Activated T-cell treated with anti-CD3 and anti-CD28 coated beads, Interleukin-2, amount 50 U/mL, for 4 hours (primary cell): ENCODE measurements around the gene JARID2. TPM values are rescaled to one million over a fixed set of nuclear protein-coding genes. Genes with fewer than 3 reads are reported as not detected.

ENCODE experiments used
- ATAC-seq, 2 donors: fragments of 200-7000 bp; cut with Tn5 transposase; one replicate each; pipeline ENCODE4 v1.10.0; 2021
- DNase-seq: peaks from one replicate; pipeline ENCODE4 v3.0.0-alpha.2; 2020
- H3K27me3 Mint-ChIP-seq: one replicate; pipeline ENCODE4 v1.8.0; 2021; ENCODE audit warnings: low read depth, mixed read lengths
- H3K36me3 Mint-ChIP-seq: one replicate; pipeline ENCODE4 v1.8.0; 2022; ENCODE audit warnings: mixed read lengths; ENCODE audit not compliant: insufficient read depth
- H3K4me1 Mint-ChIP-seq: one replicate; pipeline ENCODE4 v1.8.0; 2021; ENCODE audit warnings: low read depth, mixed read lengths
- H3K4me3 Mint-ChIP-seq: one replicate; pipeline ENCODE4 v1.8.0; 2021; ENCODE audit warnings: mild to moderate bottlenecking, moderate library complexity, mixed read lengths
- H3K9me3 Mint-ChIP-seq: one replicate; pipeline ENCODE4 v1.8.0; 2021; ENCODE audit warnings: mixed read lengths
- total RNA-seq, 3 donors: library from RNA; stranded (reverse); gene quantifications; one replicate each; pipeline ENCODE4 v1.2.1, GENCODE V29; 2021

Gene JARID2
- total RNA-seq, 3 donors from 2014 or later: 32.6 to 43.6 (median 37.2) TPM

DNA sequence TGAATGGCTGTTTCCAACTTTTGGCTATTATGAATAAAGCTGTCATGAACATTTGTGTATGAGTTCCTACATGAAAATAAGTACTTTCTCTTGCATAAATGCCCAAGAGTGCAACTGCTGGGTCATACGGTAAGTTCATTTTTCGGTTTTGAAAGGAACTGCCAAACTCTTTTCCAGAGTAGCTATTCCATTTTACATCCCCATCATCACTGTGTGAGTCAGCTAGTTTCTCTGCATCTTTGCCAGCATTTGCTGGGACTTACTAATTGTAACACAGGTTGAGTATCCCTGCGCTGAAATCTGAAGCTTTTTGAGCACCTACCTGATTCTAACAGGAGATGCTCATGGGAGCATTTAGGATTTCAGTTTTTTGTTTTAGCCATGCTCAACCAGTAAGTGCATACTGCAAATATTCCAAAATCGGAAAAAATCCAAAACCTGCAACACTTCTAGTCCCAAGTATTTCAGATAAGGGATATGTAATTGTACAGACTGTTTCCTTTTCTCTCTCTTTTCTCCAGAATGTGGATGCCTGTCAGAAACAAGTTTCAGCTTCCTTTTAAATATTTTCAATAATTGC lies 298.5 kb downstream of the JARID2 start:
- Mint-ChIP-seq H3K9me3 (peaks cover 9% of the 10 kb centered on the region), H3K36me3 (peaks cover 8% of the 10 kb centered on the region), H3K4me3 (no peak overlapping the region), H3K27me3 (no peaks in the 10 kb centered on the region), H3K4me1 (peaks cover 4% of the 10 kb centered on the region)
- no peak for DNase-seq
- ATAC-seq: no peak

- Mint-ChIP-seq H3K9me3 (peaks cover 9% of the 10 kb centered on the region), H3K4me1 (peaks cover 7% of the 10 kb centered on the region), H3K4me3 (no peak overlapping the region), H3K27me3 (no peaks in the 10 kb centered on the region), H3K36me3 (peaks cover 6% of the 10 kb centered on the region)
- no peak for ATAC-seq
- no peak for DNase-seq
Measured at GRCh38 chr6:15546591-15546990, 300.7 kb downstream of the JARID2 start.

DNA sequence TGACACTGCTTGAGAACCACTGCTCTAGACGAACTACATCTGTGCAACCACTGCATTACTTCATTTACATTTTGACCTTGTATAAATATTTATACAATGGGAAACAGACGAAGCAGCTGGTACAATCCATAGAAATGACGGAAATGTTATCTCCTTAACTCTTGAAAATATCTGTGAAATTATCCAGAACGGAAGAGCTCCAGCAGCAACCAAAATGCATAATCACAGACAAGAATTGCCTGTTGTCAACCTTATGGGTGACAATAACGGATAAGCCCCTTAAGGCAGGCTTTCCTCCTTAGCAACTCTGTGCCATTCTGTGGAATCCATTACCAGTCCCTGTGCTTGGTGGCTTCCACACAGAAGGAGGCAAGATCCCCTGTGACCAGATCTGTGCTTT lies 301.5 kb downstream of the JARID2 start:
- ATAC-seq: no peak
- no peak for DNase-seq
- H3K9me3 Mint-ChIP-seq: peaks cover 9% of the 10 kb centered on the region
- no peak overlapping the region for H3K4me3 Mint-ChIP-seq
- peaks cover 13% of the 10 kb centered on the region for H3K4me1 Mint-ChIP-seq
- no peaks in the 10 kb centered on the region for H3K27me3 Mint-ChIP-seq
- peaks cover 12% of the 10 kb centered on the region for H3K36me3 Mint-ChIP-seq

- peaks cover 11% of the 10 kb centered on the region for H3K36me3 Mint-ChIP-seq
- H3K9me3 Mint-ChIP-seq: peaks cover under 1% of the 10 kb centered on the region
- DNase-seq: no peak
- ATAC-seq: no peak
- H3K4me3 Mint-ChIP-seq: no peak overlapping the region
- H3K4me1 Mint-ChIP-seq: peaks cover 18% of the 10 kb centered on the region
- no peaks in the 10 kb centered on the region for H3K27me3 Mint-ChIP-seq
Measured at GRCh38 chr6:15549371-15549770, 303.5 kb downstream of the JARID2 start.

- peaks cover 12% of the 10 kb centered on the region for H3K36me3 Mint-ChIP-seq
- H3K9me3 Mint-ChIP-seq: no peaks in the 10 kb centered on the region
- no peaks in the 10 kb centered on the region for H3K27me3 Mint-ChIP-seq
- DNase-seq (no peak), ATAC-seq (no peak)
- no peak overlapping the region for H3K4me3 Mint-ChIP-seq
- H3K4me1 Mint-ChIP-seq: peaks cover 22% of the 10 kb centered on the region
Measured at GRCh38 chr6:15550546-15551123, 304.8 kb downstream of the JARID2 start.

GRCh38 chr6:15551262-15551661 lies 305.4 kb downstream of the JARID2 start:
- H3K9me3 Mint-ChIP-seq: no peaks in the 10 kb centered on the region
- peaks cover 12% of the 10 kb centered on the region for H3K36me3 Mint-ChIP-seq
- no peak for ATAC-seq
- no peak for DNase-seq
- no peaks in the 10 kb centered on the region for H3K27me3 Mint-ChIP-seq
- H3K4me3 Mint-ChIP-seq: no peak overlapping the region
- peaks cover 22% of the 10 kb centered on the region for H3K4me1 Mint-ChIP-seq

- peaks cover 12% of the 10 kb centered on the region for H3K36me3 Mint-ChIP-seq
- H3K27me3 Mint-ChIP-seq: no peaks in the 10 kb centered on the region
- H3K4me1 Mint-ChIP-seq: peaks cover 22% of the 10 kb centered on the region
- DNase-seq (no peak), ATAC-seq (no peak)
- H3K9me3 Mint-ChIP-seq: no peaks in the 10 kb centered on the region
- H3K4me3 Mint-ChIP-seq: no peak overlapping the region
Measured at GRCh38 chr6:15551798-15552197, 305.9 kb downstream of the JARID2 start.

DNA sequence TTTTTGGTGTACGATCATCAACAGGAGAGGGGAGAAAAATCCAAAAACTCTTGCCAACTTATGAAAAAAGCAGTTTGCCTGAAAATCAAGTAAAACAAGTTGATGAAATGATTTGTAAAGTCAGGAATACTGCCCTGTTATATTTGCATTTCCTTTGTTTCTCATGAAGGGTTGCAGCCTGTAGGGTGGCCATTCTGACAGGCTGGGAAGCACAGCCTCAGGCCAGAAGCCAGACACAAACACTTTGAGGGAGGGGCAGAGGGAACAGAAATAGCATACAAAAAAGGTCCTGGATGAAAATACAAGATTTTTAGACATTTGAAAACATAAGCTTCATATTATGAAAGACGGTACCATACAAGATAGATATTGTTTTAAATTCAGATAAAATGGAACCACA lies 307.2 kb downstream of the JARID2 start:
- Mint-ChIP-seq H3K36me3 (peaks cover 12% of the 10 kb centered on the region), H3K4me3 (no peak overlapping the region), H3K4me1 (peaks cover 22% of the 10 kb centered on the region), H3K9me3 (no peaks in the 10 kb centered on the region), H3K27me3 (no peaks in the 10 kb centered on the region)
- DNase-seq (no peak), ATAC-seq (no peak)

DNA sequence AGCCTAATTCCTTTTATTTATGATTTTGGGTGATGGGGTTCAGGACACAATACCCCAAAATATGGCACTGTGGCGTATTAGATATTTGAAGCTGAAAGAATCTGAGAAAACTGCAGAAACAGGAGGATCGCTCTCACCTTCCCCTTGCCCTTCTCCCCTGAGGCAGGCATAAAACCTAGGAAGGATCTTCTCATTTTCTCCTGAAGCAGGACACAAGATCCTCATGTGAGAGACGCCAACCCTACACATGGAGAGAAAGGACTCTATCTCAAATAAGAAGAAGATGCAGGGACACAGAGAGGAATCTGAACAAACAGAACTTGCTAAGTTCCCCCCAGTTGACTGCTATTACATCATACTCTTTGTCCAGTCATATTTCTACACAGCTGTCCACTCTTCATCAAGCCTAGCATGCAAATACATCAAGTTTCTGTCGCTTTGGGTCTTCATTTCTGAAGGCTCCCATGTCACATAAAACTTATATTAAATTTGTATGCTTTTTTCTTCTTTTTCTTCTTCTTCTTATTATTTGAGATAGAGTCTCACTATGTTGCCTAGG lies 307.9 kb downstream of the JARID2 start:
- Mint-ChIP-seq H3K9me3 (no peaks in the 10 kb centered on the region), H3K4me1 (peaks cover 22% of the 10 kb centered on the region), H3K4me3 (no peak overlapping the region), H3K36me3 (peaks cover 13% of the 10 kb centered on the region), H3K27me3 (no peaks in the 10 kb centered on the region)
- DNase-seq (no peak), ATAC-seq (no peak)

- Mint-ChIP-seq H3K27me3 (no peaks in the 10 kb centered on the region), H3K36me3 (peaks cover 14% of the 10 kb centered on the region), H3K4me3 (no peak overlapping the region), H3K9me3 (no peaks in the 10 kb centered on the region), H3K4me1 (peaks cover 22% of the 10 kb centered on the region)
- ATAC-seq (no peak), DNase-seq (no peak)
Measured at GRCh38 chr6:15554728-15555100, 308.8 kb downstream of the JARID2 start.

DNA sequence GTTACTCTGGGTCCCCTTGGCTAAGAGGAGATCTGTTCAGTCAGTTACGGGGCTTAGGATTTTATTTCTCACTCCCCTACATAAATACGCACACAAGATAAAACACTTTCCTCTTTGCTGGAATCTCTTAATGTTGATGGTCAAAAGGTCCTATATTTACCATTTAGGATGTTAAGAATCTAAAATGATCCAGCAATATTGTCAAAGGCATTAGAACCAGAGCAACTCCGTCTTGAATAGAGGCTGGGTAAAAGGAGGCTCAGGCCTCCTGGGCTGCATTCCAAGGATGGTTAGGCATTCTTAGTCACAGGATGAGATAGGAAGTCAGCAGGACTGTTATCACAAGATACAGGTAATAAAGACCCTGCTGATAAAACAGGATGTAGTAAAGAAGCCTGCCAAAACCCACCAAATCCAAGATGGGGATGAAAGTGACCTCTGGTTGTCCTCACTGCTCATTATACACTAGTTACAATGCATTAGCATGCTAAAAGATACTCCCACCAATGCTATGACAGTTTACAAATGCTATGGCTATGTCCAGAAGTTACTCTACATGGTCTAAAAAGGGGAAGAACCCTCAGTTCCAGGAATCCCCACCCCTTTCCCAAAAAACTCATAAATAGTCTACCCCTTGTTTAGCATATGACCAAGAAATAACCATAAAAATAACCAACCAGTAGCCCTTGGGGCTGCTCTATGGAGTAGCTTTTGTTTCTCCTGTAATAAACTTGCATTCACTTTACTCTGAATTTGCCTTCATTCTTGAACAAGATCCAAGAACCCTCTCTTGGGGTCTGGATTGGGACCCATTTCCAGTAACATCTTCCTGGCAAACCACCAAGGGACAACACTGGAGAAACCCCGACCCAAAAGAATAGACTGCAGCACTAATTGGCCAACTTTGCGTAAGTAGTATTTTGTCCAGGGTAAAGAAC lies 309.5 kb downstream of the JARID2 start:
- Mint-ChIP-seq H3K4me1 (peaks cover 22% of the 10 kb centered on the region), H3K27me3 (no peaks in the 10 kb centered on the region), H3K4me3 (no peak overlapping the region), H3K9me3 (no peaks in the 10 kb centered on the region), H3K36me3 (peaks cover 14% of the 10 kb centered on the region)
- no peak for ATAC-seq
- DNase-seq: no peak

DNA sequence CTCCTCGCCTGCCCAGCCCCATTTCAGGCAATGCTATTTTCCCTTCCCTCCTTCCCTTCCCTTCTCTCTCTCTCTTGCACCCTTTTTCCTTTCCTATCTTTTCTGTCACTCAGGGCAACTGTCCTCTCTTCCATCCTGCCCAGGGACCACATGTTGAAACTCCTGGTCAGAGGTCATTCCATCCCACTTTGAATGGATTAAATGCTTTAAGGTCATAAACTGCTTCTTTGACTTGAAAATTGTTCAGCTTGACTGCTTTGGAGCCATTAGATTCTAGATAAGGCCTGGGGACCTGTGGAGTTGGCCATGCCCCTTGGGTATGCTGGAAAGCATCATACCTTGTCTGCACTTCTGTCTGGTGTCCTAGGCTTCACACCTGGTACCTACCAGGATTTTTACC lies 310.8 kb downstream of the JARID2 start:
- DNase-seq (no peak), ATAC-seq (no peak)
- Mint-ChIP-seq H3K9me3 (no peaks in the 10 kb centered on the region), H3K4me3 (no peak overlapping the region), H3K36me3 (peaks cover 13% of the 10 kb centered on the region), H3K4me1 (peaks cover 16% of the 10 kb centered on the region), H3K27me3 (no peaks in the 10 kb centered on the region)

DNA sequence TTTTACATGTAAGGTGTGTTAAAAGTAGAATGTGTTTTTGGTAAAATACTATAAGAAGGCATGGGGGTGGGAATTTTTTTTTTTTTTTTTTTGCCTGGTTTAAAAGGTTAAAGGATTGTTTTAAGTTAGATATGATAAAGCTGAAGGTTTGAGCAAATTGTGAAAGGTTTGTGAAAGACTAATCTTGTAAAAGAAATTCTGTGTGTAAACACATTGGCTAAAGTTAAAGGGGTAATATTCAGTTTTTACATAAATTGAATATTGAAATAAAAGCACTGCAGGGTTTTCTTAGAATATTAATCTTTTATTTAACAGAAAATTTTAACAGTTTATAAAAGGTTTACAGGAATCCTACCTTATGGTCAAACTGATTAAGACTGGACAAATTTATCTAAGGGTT lies 311.3 kb downstream of the JARID2 start:
- Mint-ChIP-seq H3K4me3 (no peak overlapping the region), H3K4me1 (peaks cover 11% of the 10 kb centered on the region), H3K9me3 (no peaks in the 10 kb centered on the region), H3K36me3 (peaks cover 8% of the 10 kb centered on the region), H3K27me3 (no peaks in the 10 kb centered on the region)
- DNase-seq (no peak), ATAC-seq (no peak)

DNA sequence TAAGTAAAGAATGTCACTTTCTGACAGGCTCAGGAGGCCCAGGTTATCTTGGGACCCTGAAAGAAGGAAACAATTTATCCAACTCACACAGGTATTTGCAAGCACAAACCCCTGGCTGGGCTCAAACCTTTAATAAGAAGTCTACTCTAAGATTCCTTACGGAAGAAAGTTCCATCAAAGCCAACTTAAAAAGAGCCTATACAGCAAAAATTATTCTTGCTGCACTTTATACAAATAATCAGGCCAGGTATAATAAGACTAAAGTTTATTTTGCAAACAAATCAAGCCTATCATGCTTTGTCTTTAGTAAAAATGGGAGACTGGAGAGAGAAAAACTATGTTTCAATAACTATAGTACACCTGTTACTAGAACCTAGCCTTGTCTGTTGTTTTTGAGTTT lies 314.8 kb downstream of the JARID2 start:
- Mint-ChIP-seq H3K36me3 (peaks cover 11% of the 10 kb centered on the region), H3K27me3 (no peaks in the 10 kb centered on the region), H3K4me1 (peaks cover 4% of the 10 kb centered on the region), H3K9me3 (no peaks in the 10 kb centered on the region), H3K4me3 (no peak overlapping the region)
- DNase-seq: no peak
- no peak for ATAC-seq
